ENCODE measurements around the gene HOXB6.

Gene HOXB6

DNA sequence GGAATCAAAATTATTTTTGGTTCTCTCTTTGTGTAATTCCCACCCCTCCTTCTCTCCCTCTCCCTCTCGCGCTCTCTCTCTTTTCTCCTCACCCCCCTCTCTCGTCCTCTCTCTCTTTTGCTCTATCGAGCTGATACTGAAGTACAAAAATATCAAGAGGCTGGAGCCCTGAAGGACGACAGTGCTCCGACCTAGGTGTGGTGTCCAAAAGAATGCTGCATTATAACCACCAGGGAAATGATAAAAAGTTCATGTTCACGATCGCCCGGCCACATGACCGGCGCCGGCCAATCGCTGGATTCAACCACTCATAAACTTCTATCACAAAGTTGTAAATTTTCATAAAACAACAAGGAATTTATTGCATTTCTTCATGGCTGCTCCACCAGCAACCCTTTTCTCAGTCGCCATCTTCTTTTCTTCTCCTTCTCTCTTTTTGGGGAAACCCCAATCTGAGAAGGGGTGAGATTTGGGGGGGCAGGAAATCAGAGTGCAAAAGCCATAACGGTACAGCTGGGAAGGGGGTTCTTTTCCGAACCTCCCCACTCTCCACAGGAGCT is at the start of gene HOXB6:
TSS of gene HOXB6 (minus strand) at position 217 of the 560 bp plus-strand sequence. CDS start 6,836 bp downstream, outside the sequence.
- no peak for DNase-seq (ENCODE audit: low read depth, low spot score)

- DNase-seq (ENCODE audit: low read depth, low spot score), result no peak
Observed at GRCh38 chr17:48649741-48650140, 45.0 kb upstream of the HOXB6 start.

GRCh38 chr17:48647963-48648245 is 43.1 kb upstream of the HOXB6 start:
- DNase-seq (ENCODE audit: low read depth, low spot score), result no peak

GRCh38 chr17:48647103-48647962 is 42.5 kb upstream of the HOXB6 start:
- no peak for DNase-seq (ENCODE audit: low read depth, low spot score)

DNA sequence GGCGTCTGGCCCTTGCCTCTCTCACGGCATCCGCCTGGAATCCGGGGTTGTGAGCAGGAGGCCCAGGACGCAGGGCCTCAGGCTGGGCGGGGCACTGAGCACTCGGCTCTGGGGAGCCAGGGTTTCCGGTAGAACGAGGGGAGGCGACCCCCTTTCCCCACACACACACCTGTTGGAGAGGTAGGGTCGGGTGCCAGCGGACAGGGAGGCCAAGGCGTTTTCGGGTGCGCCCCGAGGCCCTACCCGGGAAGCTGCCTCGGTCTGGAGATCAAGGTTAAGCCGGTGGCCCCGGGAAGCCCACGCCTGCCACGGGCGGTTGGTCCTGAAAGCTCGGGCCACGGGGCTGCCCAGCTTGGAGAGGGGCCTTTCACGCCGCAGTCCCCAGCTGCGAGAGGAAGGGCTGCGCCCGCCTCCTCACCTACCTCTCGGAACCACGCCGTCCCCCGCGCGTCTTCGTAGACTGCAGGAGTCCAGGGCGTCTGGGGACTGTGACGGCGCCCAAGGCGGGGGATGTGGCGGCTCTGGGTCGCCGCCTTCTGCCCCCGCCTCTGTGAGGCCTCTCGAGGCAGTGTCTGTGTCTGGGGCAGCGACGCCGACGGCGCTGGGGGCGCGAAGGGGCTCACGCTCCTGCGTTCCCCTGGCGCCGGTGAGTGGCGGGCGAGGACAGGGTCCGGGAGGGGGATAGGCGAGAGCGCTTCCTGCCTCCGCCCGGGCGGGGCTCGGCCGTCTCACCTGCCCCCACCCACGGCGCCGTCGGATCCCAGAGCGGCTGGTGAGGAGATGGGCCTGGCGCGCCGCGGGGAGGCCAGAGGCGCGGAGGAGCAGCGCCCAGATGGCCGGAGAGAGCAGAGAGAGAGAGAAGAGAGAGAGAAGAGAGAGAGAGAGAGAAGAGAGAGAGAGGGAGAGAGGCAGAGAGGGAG is 41.7 kb upstream of the HOXB6 start:
- no peak for DNase-seq (ENCODE audit: low read depth, low spot score)

- DNase-seq (ENCODE audit: low read depth, low spot score), result no peak
Observed at GRCh38 chr17:48645639-48646182, 40.9 kb upstream of the HOXB6 start.

GRCh38 chr17:48644910-48645557 is 40.2 kb upstream of the HOXB6 start:
- no peak for DNase-seq (ENCODE audit: low read depth, low spot score)

- no peak for DNase-seq (ENCODE audit: low read depth, low spot score)
Observed at GRCh38 chr17:48644159-48644558, 39.4 kb upstream of the HOXB6 start.

DNA sequence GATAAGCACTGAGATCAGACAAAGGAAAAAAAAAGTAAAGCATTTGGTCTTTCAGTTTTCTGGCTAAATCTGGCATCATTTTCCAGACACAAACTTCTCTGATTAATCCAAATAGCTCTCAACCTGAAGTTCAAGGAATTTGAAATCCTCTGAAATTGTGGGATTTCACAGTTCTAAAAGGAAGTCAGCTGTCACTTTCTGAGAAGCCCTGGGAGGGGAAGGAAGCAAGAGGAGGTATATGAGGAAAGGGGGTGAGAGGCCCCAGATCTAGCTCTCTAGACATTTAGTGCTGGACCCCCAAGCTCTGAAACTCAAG is 38.9 kb upstream of the HOXB6 start:
- no peak for DNase-seq (ENCODE audit: low read depth, low spot score)

GRCh38 chr17:48642843-48643696 is 38.3 kb upstream of the HOXB6 start:
- DNase-seq (ENCODE audit: low read depth, low spot score), result no peak

DNA sequence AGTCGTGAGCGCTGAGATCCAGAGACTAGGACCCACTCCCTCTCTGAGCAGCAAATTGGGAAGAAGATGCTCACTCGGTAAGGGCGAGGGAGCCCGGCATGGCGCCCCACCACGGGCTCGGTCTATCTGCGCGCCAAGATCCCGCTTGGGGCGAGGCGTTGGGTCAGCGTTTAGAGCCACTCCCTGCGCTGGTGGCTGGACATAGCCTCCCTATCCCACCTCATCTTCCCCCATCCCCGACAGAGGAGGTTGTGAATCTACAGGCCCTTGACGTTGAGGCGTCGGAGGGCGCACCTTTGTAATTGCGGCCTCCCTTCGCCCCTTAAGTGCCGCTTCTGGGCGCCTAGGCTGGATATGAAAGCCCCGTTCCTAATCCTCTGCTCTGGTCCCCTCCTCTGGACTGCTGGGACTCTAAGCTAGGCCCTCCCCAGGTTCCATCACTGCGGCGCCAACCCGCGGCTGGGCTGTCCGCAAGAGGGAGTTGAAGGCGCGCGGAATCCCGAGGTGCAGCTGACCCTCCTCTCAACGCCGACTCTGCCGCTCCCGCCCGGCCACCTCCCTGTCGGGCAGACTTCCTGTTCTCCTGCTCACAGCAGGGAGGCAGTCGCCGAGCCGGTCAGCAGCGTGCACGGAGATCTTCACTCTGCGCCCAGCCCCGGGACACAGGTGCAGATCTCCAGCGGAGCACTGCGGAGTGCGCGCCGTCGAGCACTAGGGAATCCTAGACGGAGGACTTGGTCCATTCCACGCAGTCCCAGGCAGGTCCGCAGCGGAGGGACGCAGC is 37.5 kb upstream of the HOXB6 start:
- DNase-seq (ENCODE audit: low read depth, low spot score), result no peak

GRCh38 chr17:48641541-48642058 is 36.8 kb upstream of the HOXB6 start:
- no peak for DNase-seq (ENCODE audit: low read depth, low spot score)

- no peak for DNase-seq (ENCODE audit: low read depth, low spot score)
Observed at GRCh38 chr17:48640858-48641180, 36.0 kb upstream of the HOXB6 start.

DNA sequence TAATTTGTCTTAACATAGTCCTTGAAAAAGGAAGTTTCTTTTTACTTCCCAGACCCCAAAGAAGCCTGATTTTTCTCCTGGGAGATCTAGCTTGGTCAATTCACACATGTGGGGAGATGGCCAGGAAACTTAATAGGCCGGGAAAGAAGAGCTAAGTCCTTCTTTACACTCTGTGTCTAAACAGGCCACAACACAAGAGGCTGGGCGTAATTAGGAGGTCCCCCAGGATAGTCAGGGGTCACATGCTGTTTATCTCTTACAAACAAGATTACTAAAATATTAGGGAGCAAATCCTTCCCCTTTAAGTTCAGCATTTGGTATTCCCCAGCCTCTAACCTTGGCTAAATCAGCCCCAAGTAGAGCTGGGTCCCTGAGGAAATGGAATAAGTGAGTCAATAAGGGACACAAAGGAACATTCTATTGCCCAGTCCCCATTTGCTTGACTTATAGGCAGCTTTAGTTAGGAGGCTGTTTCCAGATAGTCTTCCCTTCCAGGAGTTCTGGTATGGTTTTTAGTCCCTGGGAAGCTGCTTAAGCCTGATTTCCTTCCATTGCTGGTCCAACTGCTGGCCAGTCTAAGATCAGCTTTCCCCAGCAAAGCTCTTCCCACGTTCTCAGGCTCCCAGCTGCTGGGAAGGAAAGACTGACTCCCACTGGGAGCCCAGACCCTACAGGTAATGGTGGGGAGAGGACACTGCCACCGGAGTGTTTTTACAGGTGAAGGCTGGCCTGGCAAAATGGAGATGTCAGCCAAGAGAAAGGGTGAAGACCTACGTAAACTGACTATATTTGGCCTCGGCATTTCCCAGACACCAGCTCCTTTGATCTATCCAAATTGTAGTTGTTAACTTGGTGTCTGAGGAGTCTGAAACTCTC is 35.4 kb upstream of the HOXB6 start:
- DNase-seq (ENCODE audit: low read depth, low spot score), result no peak

GRCh38 chr17:48639136-48639535 is 34.4 kb upstream of the HOXB6 start:
- DNase-seq (ENCODE audit: low read depth, low spot score), result no peak

DNA sequence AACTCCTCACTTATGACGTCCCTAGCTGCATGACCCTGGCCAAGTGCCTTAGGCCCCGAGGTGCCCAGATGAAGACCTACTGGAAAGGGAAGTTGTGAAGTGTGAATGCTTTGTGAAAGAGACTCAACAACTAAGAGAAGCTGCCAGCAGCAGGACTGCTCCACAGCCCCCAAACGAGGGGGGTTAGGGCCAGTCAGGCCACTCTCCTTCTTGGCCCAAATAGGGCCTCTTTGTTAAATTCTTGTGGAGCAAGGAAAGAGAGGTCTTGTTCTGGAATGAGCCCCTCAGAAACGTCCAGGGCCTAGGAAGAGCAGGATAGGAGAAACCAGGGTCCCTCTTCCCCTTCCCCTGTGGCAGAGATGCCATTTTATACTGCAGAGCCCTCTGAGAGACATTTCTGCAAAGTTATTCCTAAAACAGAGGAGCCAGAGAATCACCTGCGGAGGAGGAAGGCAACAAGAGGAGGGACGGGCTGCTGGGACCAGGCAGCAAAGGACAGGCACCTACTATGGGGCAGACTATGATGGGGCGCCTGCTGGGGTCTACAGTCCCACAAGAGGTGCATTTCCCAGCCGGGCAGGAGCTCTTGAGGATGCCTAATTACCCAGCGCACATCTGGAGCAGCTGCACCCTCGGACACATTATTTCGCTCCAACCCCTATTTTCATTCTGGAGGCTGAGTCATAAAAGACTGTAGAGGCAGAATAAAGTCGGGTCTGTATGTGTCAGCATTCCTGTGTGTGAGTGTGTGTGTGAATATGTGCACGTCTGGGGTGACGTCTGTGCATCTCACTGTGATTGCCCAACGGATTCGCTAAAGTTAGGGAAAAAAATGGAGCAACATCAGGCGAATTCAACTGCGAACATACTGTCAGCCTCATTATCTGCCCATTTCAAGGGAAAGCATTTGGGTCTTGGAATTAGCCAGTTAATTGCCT is 32.8 kb upstream of the HOXB6 start:
- DNase-seq (ENCODE audit: low read depth, low spot score), result no peak

DNA sequence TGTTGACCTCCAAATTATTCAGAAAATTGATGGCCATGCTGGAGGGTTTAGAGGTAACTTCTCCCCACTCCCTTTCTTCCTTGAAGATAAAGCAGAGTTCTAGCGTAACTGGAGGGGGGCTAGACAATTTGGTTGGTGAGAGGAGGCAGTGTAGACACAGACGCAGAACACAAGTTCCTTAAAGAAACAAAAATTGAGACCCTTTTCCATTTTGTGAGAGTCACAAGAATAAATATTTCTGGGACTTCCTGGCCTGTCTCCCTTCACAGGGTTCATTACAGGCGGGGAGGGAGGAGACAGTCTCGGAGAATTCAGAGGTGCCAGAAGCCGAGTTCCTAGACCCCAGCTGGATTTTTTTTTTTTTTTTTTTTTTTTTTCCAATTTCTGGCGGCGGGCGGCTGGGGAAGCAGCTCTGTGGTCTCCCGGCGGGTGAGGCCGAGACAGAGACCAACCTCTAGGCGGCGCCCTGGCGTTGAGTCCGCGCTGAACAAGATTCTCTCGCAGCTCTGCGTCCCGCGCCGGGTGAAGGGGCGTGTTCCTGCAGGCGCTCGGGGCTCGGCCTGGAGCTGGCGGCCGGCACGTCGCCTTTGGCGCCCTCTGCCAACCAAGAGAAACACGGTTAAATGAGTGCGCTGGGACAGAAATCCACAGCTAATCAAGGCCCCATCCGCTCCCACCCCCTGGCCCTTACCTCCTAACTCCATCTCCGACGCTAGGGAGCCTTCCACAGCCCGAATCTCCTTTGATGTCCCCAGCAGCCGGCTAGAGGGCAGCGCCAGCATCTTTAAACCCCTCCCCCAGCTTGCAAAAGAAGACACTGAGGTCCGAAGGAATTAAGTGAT is 31.6 kb upstream of the HOXB6 start:
- DNase-seq (ENCODE audit: low read depth, low spot score), result no peak
